ENCODE data around the gene LYPD8. TPM values are rescaled to one million over a fixed set of nuclear protein-coding genes. Genes with fewer than 3 reads are reported as not detected.
"Not testable (repeated sequence)": the region's sequence is repeated elsewhere in the genome, so short reads cannot be mapped to it uniquely, and the experiment has no call there.

The LYPD8 gene
- total RNA-seq: 10 to 100 TPM in 1 of 5 donors, not detected in 4; 48.4 TPM
- 1 to 10 TPM in 1 of 3 donors, not detected in 2; 1.1 TPM for polyA plus RNA-seq
- long read RNA-seq, donor 1: 0 reads
- long read RNA-seq, donor 2: 0 reads
- long read RNA-seq, donor 3: 0 reads
- long read RNA-seq, donor 4: 0 reads
- long read RNA-seq, donor 5: 0 reads
- long read RNA-seq, donor 6: 0 reads
- long read RNA-seq, donor 7, partial matches to known transcripts: 56 of 56 reads
- long read RNA-seq, donor 7, other reads (novel, unspliced or antisense): 0 of 56 reads
- long read RNA-seq, donor 8: 0 reads
- long read RNA-seq, donor 9: 0 reads
- long read RNA-seq, donor 10: 0 reads

DNA sequence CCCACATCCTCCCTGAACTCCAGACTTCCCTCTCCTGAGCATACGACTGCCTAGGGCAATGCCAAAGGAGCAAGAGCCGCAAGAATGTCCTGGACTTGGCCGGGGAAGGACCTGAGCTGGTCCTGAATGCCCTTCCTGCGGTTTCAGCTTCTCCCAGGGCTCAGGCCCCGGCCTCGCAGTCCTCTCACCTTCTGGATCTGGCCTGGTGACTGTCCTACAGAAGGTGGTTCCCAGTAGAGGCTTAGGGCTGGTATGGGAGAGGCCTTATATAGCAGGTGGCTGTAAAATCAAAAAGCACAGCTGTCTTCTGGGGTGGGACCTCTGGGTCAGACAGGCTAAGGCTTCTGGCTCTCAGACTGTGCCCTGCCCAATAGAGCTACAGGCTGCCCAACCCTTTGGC lies at the start of gene LYPD8:
Gene LYPD8, minus strand, starts transcription at position 243 of the 400 bp plus-strand sequence. CDS start 4,678 bp downstream, outside the sequence.
- H3K4me3 ChIP-seq: no peak within 1 kb of the TSS
- no peaks in the 10 kb centered on the region for H3K27me3 ChIP-seq
- DNase-seq: no peak

DNA sequence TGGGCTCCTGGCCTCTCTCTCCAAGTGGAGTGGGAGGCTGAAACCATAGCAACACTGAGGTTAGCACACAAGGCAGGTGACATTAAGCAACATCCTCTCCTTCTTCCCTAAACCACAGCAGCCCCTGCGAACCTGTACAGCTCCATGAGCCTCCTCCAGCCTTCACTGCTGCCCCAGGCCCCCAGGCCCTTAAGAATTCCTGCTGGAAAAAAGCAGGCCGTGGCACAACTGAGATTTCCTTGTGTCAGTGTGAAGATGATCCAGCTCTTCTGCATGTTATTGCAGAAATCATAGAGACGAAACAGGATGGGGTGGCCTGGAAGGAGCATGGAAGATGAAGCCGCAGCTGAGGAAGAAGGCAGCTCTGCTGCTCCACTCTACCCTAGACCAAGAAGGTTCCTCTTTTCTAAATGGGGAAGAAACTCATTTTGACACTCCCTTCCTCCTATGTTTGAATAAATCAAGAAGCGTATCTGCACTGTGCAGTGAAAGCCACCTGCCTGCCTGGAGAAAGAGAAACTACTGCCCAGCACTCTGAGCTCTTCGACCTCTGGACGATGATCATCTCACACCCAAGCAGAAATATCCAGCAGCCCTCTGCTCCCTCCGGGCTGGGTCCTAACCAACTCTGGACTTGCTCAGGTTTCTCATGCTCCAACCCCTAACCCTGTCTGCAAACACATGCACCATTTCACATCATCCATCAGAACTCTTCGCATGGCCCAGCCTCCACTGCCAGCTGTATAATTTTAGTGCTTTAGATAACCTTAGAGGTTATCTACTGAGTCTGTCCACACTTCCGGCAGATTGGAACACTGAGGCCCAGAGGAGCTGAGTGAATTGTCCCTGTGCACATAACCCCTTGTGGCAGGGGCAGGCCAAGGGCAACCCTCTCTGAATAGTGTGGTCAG lies 49.5 kb upstream of the LYPD8 start:
- Histone ChIP-seq H3K36me3 (no peaks in the 10 kb centered on the region), H3K9me3 (no peaks in the 10 kb centered on the region), H3K27ac (peak overlapping the region in 2 of 5 donors; percentile 27 to 50), H3K4me1 (peaks cover 0 to 28% (median 22%) of the 10 kb centered on the region in 4 donors), H3K4me3 (no peak overlapping the region), H3K27me3 (peaks cover 0 to 8% (median 0%) of the 10 kb centered on the region in 3 donors)
- whole genome bisulfite sequencing, 5 donors: 36 to 51% (median 43%) methylated on average over 10 of the region's 10 CpGs
- DNase-seq: peak in 1 of 2 donors; percentile 34
- no peak for TF ChIP-seq EP300 (IDR thresholded peaks at IDR 0.05)
- TF ChIP-seq POLR2AphosphoS5 (IDR thresholded peaks at IDR 0.05): no peak
- TF ChIP-seq POLR2A (IDR thresholded peaks at IDR 0.05): no peak
- TF ChIP-seq CTCF (IDR thresholded peaks at IDR 0.05): no peak
- intact Hi-C loops (cut with DNase I; ENCODE audit: low total_unique reads): loop anchor here (5.0 kb wide), 1 partner anchor 183 kb away; no protein-coding TSS in a partner anchor

More for the DNA sequence above, at the start of gene LYPD8:
- no peak within 1 kb of the TSS for H3K27ac ChIP-seq
- H3K9me3 ChIP-seq: no peaks in the 10 kb centered on the region
- intact Hi-C loops (cut with DNase I; ENCODE audit: low total_unique reads): no loop called here
- WGBS, 5 donors: 80 to 92% (median 84%) methylated on average over 6 of the region's 6 CpGs
- no peaks in the 10 kb centered on the region for H3K4me1 ChIP-seq
- TF ChIP-seq POLR2AphosphoS5 (IDR thresholded peaks at IDR 0.05) (no peak), CTCF (IDR thresholded peaks at IDR 0.05) (no peak), POLR2A (IDR thresholded peaks at IDR 0.05) (no peak), EP300 (IDR thresholded peaks at IDR 0.05) (no peak)
- no peaks in the 10 kb centered on the region for H3K36me3 ChIP-seq

GRCh38 chr1:248803501-248803900 lies 47.9 kb upstream of the LYPD8 start:
- DNase-seq; H3K27me3 ChIP-seq; H3K27ac ChIP-seq; H3K9me3 ChIP-seq; H3K4me3 ChIP-seq; H3K36me3 ChIP-seq; intact Hi-C loops (cut with DNase I; ENCODE audit: low total_unique reads): not testable (repeated sequence)
- peaks cover 0 to 28% (median 22%) of the 10 kb centered on the region in 4 donors for H3K4me1 ChIP-seq
- WGBS, 5 donors: 79 to 92% (median 91%) methylated on average over 15 of the region's 15 CpGs

- intact Hi-C loops (cut with DNase I; ENCODE audit: low total_unique reads): no loop called here
- Histone ChIP-seq H3K27ac (no peak overlapping the region), H3K4me1 (peaks cover 0 to 28% (median 22%) of the 10 kb centered on the region in 4 donors), H3K27me3 (peaks cover 0 to 8% (median 0%) of the 10 kb centered on the region in 3 donors), H3K36me3 (no peaks in the 10 kb centered on the region), H3K9me3 (no peaks in the 10 kb centered on the region), H3K4me3 (no peak overlapping the region)
- DNase-seq: no peak
- 76 to 92% (median 84%) methylated on average over 6 of the region's 6 CpGs for WGBS, 5 donors
- TF ChIP-seq EP300 (IDR thresholded peaks at IDR 0.05) (no peak), CTCF (IDR thresholded peaks at IDR 0.05) (no peak), POLR2AphosphoS5 (IDR thresholded peaks at IDR 0.05) (no peak), POLR2A (IDR thresholded peaks at IDR 0.05) (no peak)
These were observed 46.9 kb upstream of the LYPD8 start for GRCh38 chr1:248802454-248802853.

All from stomach (tissue), 19 donors.